Activated CD4-positive, alpha-beta T cell treated with anti-CD3 and anti-CD28 coated beads, Interleukin-2, amount 50 U/mL, for 16 hours (primary cell): ENCODE results near the gene SLC35G3.
"Not testable (repeated sequence)": the region's sequence is repeated elsewhere in the genome, so short reads cannot be mapped to it uniquely, and the experiment has no call there.

ENCODE experiments used
- DNase-seq: peaks from one replicate; pipeline ENCODE4 v3.0.0-alpha.2; 2020

The SLC35G3 gene

GRCh38 chr17:35162755-35163154, 31.4 kb downstream of the SLC35G3 start:
- DNase-seq, result no peak

GRCh38 chr17:35161281-35161761, 32.9 kb downstream of the SLC35G3 start:
- DNase-seq, result peak; percentile 24

GRCh38 chr17:35160354-35161201, 33.6 kb downstream of the SLC35G3 start:
- peak; percentile 20 for DNase-seq

GRCh38 chr17:35159940-35160339, 34.3 kb downstream of the SLC35G3 start:
- no peak for DNase-seq

DNA sequence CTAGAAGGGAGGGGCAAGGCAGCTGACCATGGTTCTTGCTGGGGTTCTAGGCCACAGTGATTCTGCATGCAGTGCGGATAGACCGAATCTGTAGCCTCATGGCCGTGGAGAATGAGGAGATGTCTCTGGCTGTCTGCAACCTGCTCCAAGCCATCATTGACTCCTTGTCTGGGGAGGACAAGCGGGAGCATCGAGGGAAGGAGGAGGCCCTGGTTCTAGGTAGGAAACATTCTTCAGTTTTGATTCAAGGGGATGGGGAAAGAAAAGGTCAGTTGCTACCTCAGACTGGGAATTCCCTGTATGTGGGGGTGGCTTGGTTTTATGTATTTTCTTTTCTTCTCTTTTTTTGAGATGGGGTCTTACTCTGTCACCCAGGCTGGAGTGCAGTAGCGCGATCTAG, 38.9 kb downstream of the SLC35G3 start:
- no peak for DNase-seq

DNA sequence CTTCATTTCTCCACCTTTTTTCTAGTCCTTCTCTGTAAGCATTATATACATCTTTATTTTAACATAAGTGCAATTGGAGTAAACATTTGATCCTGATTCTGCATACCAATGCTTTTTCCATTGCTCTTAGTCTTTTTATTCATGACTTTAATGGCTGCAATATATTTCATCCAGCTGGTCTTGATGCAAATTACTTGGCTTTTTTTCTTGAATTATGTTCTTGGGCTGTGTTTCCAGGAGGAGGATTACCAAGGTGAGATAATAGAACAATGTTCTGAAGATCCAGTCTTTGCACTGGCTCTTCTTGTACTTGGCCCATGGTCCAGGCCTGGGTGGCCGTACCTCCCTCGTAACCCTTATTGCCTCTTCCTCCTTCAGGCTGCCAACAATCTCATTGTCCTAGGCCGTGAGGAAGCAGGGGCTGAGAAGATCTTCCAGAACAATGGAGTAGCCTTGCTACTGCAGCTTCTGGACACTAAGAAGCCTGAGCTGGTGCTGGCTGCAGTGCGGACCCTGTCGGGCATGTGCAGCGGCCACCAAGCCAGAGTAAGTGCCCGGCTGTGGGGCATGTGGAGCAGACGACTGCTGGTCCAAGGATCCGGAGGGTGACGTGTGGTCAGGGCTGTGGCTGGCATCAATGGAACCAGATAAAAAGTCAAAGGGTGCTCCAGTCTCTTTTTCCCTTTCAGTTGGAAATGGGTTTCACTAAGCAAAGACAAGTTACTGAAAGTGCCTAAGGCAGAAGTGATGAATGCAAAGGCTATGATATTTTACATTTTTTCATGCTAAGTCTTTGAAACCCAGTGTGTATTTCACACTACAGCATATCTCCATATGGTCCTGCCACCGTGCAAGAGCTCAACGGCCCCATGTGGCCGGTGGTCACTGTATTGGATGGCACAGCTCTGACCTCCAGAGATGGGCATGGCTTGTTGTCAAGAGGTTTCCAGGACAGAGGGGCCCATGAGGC, 39.7 kb downstream of the SLC35G3 start:
- no peak for DNase-seq

- DNase-seq, result no peak
Observed at GRCh38 chr17:35152421-35153140, 41.6 kb downstream of the SLC35G3 start.

GRCh38 chr17:35151080-35151479, 43.1 kb downstream of the SLC35G3 start:
- not testable (repeated sequence) for DNase-seq

DNA sequence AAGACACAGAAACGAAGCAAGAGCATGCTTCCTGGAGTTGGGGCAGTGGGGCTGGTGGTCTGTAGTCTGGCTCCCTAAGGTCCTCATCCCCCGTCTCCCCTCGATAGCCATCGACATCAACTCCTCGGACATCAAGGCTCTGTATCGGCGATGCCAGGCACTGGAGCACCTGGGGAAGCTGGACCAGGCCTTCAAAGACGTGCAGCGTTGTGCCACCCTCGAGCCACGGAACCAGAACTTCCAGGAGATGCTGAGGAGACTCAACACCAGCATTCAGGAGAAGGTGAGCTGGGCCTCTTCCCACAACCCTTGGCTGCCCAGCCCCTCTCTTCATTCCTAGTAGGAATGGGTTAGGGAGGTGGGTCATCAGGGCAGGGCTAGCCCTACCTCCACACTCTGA, 44.3 kb downstream of the SLC35G3 start:
- no peak for DNase-seq

GRCh38 chr17:35148144-35148543, 46.0 kb downstream of the SLC35G3 start:
- no peak for DNase-seq

GRCh38 chr17:35147375-35147905, 46.8 kb downstream of the SLC35G3 start, which contains the start of gene UNC45B:
TSS of gene UNC45B (plus strand) at chr17:35147817. CDS start at chr17:35148264, 447 bp downstream.
- DNase-seq, result no peak

DNA sequence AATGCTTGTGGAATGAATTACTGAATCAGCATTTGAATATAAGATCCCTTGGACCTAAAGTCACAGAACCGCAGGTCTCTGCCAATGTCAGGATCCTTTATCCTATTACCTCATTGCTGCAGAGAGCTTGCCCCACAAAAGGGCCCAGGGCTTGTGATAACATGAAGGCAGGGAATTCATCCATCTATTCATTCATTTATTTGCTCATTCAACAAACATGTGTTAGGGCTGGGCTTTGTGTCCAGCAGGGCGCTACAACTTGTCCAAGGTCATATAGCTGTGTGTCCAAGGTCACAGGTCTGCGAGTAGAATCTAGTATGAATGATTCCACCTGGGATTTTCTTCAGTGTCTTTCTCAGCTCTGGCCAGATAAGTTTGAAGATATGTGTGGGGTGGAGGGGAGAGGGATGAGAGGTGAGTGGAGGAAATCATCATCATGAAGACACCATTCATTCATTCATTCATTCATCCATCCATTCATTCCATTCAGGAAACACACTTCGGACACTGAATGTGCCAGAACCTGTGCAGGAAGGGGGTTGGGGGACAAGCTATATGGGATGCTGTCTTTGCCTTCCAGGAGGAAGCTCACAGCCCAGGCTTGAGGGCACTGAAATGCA, 47.9 kb downstream of the SLC35G3 start:
- no peak for DNase-seq

DNA sequence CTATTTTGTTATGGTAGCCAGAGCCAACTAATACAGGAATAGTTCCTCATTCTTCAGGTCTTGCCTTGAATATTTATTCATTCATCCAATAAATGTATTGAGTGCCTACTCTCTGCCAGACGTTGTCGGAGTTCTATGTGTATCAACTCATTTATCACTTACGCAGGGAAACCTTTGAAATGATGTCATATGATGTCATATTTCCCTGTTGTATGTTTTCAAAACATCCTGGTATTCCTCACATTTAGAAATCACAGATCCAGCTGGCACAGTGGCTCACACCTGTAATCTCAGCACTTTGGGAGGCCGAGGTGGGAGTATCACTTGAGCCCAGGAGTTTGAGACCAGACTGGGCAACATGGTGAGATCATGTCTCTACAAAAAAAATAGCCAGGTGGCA, 49.4 kb downstream of the SLC35G3 start:
- DNase-seq, result no peak
